OCI-M2 (cell line): ENCODE measurements around the gene RPP25L.

Experiments used
- DNase-seq: peaks from one replicate; lab custom pipeline; 2025; ENCODE audit not compliant: unreplicated experiment; lab: John Stamatoyannopoulos, UW

Gene RPP25L

GRCh38 chr9:34571481-34571810 is 40.5 kb downstream of the RPP25L start:
- no peak for DNase-seq

- DNase-seq = no peak
These were observed 41.0 kb downstream of the RPP25L start for GRCh38 chr9:34570809-34571480.

GRCh38 chr9:34570376-34570775 is 41.5 kb downstream of the RPP25L start:
- DNase-seq = no peak

- no peak for DNase-seq
These were observed 43.1 kb downstream of the RPP25L start for GRCh38 chr9:34568774-34569173.

- DNase-seq = no peak
These were observed 43.8 kb downstream of the RPP25L start for GRCh38 chr9:34568133-34568532.

- no peak for DNase-seq
These were observed 44.9 kb downstream of the RPP25L start for GRCh38 chr9:34566972-34567371.

- no peak for DNase-seq
These were observed 45.6 kb downstream of the RPP25L start for GRCh38 chr9:34566322-34566721.

- DNase-seq = no peak
These were observed 46.0 kb downstream of the RPP25L start for GRCh38 chr9:34565856-34566255.

GRCh38 chr9:34564617-34565016 is 47.3 kb downstream of the RPP25L start:
- no peak for DNase-seq

GRCh38 chr9:34563262-34563661 is 48.6 kb downstream of the RPP25L start:
- no peak for DNase-seq

- DNase-seq = no peak
These were observed 49.7 kb downstream of the RPP25L start for GRCh38 chr9:34562135-34562745.

- DNase-seq = no peak
These were observed 51.2 kb downstream of the RPP25L start for GRCh38 chr9:34560599-34561214.
